KG1 (cell line): ENCODE results near the gene DIP2C.
A peak's percentile ranks its signal among the peaks of the same experiment; 100 is the strongest.
"Not testable (repeated sequence)": the region's sequence is repeated elsewhere in the genome, so short reads cannot be mapped to it uniquely, and the experiment has no call there.

Source experiments
- DNase-seq: peaks from one replicate; lab custom pipeline; 2025; lab: John Stamatoyannopoulos, UW

The DIP2C gene

DNA sequence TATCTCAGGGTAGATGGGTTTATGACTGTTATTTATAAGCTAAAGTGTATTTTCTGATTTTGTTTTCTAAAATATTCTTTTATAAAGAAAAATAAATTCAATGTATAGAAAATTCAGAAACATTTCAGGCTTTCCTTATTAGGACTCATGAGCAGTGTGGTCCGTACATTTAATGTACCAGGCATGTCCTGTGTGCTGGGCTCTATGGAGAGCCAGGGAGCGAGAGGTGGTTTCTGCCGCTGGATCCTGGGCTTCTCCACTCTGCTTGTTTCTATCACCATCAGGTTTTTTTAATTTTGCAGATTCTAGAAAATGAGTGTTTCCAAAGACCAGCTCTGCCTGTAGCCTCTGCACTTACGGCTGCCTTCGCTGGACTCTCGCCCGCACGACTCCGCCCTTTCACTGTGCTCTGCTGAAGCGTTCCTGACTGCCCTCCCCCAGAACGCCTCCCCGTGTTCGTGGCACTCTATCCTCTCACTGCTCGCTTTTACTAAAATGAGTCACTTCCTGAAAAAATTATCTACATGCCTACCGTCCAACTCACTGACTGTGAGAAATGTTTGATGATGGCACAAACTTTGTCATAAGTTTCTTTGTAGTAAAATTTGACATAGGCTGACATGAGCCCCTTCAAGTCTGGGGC, 365.7 kb downstream of the DIP2C start:
- peak; percentile 5 for DNase-seq

- not testable (repeated sequence) for DNase-seq
Measured at GRCh38 chr10:323046-323445, 366.4 kb downstream of the DIP2C start.

DNA sequence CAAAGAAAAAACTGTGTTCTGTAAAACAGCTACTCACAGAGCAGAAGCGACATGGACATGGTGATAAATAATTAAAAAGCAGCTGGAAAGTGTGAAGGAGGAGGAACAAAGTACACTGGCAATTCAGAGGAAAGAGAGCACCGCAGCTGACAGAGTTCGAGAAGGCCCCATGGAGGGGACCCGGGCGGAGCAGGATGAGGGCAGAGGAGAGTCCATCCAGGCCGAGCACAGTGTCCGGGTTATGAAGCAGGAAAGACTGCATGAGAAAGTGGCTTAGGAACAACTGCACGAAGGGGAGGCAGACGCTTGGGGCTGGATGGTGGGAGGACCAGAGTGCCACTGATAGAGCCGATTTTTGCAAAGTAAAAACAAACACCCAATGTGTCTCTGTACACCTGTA, 368.7 kb downstream of the DIP2C start:
- DNase-seq, result no peak

DNA sequence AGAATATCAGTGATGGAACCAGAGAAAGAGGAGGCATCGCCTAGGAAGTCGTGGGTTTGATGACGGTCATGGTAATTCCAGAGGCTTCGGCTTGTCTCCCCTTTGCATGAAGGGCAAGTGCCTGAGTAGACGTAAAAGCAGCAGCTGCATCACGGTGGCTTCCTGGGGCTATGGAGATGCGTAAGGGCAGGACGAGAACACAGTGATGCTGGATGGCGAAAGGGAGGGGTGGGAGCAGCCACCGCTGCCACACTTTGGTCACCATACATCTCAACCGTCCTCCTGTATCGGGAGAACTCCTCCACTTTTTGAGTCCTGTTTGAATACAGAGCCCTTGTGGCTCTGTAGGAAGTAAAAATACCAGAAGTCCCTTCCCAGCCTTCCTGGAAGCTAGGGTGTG, 371.5 kb downstream of the DIP2C start:
- no peak for DNase-seq

DNA sequence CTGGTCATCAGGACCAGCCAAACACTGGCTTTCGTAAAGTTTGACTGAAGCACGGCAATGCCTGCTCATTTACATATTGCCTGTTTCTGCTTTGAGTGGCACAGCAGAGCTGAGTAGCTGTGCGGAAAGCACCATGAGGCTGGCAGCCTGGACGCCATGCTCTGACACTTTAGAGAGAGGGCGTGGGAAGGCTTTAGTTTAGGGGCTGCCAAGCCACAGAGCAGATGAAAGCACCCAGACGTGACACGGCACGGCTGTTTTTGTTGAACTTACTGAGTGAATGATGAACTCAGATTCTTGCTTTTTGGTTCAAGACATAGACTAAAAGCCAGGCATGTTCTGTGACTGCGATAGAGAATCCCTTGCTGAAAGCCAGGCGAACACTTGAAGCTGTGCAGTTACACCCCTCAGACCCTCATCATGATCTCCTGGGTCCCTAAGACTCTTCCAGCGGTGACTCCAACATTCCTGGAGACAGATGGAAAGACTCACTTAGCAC, 372.1 kb downstream of the DIP2C start:
- DNase-seq, result no peak

DNA sequence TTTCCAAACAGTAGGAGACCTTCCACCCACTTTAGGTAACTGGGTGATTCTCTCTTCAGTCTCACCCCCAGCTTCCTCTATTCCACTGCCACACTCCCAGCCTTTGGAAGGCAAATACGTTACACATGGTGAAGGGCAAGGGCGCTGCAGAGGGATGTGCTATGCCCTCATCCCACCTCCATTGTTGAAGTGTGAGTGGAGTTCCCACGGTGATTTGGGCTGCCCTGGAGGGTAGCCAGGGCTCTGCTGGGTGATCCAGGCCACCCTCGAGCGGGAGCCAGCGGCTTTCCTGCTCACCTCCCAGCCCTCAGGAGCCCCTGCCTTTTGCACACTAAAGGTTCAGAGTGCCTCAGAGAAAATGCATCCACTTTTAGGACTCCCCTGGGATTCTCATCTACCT, 373.1 kb downstream of the DIP2C start:
- no peak for DNase-seq

GRCh38 chr10:314871-315270, 374.6 kb downstream of the DIP2C start:
- DNase-seq, result no peak

- no peak for DNase-seq
Measured at GRCh38 chr10:314381-314780, 375.1 kb downstream of the DIP2C start.

- no peak for DNase-seq
Measured at GRCh38 chr10:311901-312665, 377.4 kb downstream of the DIP2C start.

- DNase-seq, result no peak
Measured at GRCh38 chr10:310976-311639, 378.4 kb downstream of the DIP2C start.

DNA sequence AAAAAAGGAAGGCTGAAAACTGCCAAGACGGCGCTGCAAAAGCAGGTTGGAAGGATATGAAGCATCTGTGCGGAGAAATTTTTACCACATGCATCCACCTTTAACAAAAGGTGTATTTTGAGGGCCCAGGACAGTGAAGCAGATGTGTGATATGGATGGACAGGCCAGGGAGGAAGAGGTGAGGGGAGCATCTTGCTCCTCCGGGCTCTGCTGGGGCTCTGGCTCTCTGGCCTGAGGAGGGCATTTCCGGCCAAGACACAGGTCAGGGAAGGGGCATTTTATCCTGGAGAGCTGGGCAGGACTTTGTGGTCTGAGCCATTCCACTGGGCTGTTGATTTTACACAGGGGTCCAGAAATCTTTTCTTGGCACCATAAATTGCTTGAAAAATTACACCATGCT, 379.1 kb downstream of the DIP2C start:
- no peak for DNase-seq

GRCh38 chr10:308572-309085, 380.8 kb downstream of the DIP2C start:
- DNase-seq, result no peak

DNA sequence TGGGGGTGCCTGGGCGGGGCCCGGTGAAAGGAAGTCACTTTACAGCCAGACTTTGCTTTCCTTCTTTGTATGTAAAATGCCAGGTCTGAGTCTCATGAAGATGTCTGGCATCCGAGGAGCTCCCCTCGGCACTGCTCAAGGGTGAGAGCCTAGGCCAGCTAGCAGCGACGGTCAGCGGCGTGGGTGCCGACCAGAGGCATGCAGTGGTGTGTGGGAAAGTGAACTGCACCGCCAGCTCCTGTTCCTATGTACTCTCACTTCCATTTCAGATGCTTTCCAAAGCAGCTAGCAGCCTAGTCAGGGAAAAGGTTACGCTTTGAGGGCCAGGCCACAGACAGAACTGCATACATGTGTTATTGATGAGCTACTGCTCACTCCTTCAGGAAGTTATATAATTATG, 381.4 kb downstream of the DIP2C start:
- no peak for DNase-seq

DNA sequence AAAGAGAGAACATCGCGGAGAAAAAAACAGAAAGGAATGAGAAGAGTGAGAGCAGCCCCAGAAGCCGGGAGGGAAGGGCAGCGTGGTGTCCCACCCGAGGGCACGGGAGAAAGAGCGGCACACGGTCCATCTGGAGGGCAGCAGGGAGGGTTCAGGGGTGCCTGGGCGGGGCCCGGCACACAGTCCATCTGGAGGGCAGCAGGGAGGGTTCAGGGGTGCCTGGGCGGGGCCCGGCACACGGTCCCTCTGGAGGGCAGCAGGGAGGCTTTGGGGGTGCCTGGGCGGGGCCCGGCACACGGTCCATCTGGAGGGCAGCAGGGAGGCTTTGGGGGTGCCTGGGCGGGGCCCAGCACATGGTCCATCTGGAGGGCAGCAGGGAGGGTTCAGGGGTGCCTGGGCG, 381.8 kb downstream of the DIP2C start:
- no peak for DNase-seq

GRCh38 chr10:306675-307185, 382.7 kb downstream of the DIP2C start:
- DNase-seq, result no peak

- DNase-seq, result no peak
Measured at GRCh38 chr10:306007-306674, 383.3 kb downstream of the DIP2C start.

GRCh38 chr10:305034-305433, 384.4 kb downstream of the DIP2C start:
- DNase-seq, result no peak

GRCh38 chr10:301536-301935, 387.9 kb downstream of the DIP2C start:
- DNase-seq, result no peak

- DNase-seq, result not testable (repeated sequence)
Measured at GRCh38 chr10:300580-300979, 388.9 kb downstream of the DIP2C start.

- DNase-seq, result no peak
Measured at GRCh38 chr10:299969-300368, 389.5 kb downstream of the DIP2C start.

DNA sequence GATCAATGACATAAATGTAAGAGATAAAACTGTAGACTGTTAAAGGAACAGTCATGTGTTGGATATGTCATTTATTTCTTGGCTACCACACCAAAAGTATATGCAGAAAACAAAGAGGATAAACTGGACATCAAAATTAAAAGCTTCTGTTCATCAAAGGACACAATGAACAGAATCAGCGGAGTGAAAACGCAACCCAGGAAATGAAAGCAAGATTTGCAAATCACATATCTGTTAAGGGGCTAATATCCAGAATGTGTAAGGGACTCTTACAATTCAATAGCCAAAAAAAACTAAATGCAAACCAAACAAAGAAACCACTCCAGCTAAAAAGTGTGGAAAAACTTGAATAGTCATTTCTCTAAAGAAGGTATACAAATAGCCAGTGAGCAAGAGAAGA, 390.0 kb downstream of the DIP2C start:
- DNase-seq, result no peak

DNA sequence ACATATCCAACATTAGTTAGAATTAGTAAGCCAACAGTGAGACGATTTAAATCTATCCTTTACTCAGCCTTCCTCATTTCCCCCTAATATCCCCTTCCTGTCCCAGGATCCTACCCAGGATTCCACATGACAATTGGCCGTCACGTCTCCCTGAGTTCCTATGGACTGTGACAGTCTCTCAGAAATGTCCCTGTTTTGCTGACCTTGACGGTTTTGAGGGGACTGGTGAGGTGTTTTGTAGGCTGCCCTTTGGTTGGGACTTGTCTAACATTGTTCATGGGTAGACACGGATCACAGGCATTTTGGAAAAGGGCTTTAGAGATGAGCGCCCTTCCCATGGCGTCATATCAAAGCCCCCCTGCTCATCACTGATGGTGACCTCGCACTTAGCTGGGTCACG, 391.4 kb downstream of the DIP2C start:
- DNase-seq, result no peak
